Measurements from ENCODE around the gene ECHDC3.

ECHDC3 gene

DNA sequence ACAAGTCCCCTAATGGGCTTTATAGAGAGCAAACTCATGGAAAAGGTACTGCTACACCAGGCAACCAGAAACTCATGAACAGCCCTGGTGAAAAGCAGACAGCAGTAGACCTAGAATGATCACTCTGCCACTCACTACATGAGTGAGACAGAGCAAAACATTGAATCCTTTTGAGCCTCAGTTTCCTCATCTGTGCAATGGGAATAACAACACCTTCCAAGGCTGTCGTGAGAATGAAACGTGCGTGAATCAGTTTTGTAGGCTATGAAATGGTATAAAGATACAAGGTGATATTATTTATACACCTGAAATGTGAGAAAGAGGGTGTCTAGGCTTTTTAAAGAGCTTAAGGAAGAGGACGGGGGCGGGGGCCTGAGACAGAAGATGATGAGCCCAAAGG is 66.6 kb downstream of the ECHDC3 start:
- in situ Hi-C loops (cut with MboI; ENCODE audit: low sequenced_read_pairs) = no loop called here

DNA sequence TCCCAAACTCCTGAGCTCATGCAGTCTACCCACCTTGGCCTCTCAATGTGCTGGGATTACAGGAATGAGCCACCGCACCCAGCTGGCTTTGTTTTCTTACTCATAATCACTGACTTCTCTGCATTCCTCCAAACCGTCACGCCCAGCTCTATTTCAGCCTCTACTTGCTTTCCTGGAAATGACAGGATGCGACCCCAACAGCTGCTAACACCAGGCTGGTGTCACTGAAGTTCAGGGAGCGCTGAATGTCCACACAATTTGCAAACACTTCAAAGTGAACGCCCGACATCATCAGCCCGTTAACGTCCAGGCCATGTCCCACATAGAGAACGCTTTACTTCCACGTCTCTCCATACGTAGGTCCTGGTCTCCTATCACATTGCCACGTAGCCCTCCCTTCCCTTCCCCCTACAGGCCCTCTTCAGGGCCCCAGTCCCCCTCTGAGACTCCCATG is 68.2 kb downstream of the ECHDC3 start:
- in situ Hi-C loops (cut with MboI; ENCODE audit: low sequenced_read_pairs) = no loop called here

DNA sequence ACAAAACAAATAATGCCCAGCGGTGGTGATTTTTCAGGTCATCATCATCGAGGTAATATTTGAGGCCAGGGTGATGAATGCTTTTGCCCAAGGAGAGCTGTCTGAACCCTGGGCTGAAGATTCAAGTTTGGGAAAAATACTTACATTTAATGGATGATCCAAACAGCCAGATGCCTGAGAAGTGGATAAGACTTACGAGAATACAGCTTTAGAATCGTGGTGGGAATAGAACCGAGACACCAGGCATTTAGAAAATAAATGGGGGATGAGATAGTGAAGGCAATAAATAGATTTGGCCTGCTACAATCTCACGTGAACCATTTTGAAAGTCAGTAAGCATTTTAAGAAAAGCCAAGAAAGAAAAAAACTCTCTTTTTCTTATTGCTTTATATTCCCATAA is 68.8 kb downstream of the ECHDC3 start:
- in situ Hi-C loops (cut with MboI; ENCODE audit: low sequenced_read_pairs) = no loop called here

DNA sequence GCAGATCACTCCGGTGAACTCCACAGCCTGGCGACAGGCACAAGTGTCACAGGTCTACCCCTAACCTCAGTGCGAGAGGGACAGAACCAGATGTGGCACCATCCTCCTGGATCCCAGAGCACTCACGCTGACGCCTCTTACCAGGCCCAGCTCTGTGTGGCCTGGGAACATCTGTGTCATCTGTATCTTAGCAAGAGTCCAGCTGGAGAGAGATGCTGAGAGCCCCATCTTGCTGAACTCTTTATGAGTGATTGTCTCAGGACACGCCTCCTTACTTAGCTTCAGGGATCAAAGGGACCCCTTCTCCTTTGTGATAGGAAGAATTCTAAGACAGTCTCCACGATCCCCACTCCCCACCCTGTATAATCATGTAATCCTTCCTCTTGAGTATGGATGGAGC is 71.0 kb downstream of the ECHDC3 start:
- in situ Hi-C loops (cut with MboI; ENCODE audit: low sequenced_read_pairs) = no loop called here
